ENCODE results near the gene TECTB.

DNA sequence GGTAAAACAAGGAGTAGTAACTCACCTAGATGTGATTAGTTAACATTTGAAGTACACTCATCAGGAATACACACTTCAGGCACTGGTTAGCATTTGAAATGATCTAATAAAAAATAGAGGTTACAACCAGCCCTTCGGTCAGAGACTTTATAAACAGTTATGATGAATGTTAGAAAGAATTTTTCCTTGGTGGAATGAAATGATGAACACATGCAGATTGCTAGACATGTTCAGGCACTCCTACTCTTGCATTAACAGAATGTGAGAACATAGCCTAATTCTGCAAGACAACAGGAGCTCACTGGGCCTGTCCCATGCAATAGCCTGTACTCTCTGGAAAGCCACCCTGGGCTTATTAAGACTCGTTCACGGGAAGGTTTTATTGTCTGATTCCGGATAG, 47.3 kb upstream of the TECTB start:
- no peak for TF ChIP-seq POLR2A (IDR thresholded peaks at IDR 0.05)
- TF ChIP-seq, protein P1, sequence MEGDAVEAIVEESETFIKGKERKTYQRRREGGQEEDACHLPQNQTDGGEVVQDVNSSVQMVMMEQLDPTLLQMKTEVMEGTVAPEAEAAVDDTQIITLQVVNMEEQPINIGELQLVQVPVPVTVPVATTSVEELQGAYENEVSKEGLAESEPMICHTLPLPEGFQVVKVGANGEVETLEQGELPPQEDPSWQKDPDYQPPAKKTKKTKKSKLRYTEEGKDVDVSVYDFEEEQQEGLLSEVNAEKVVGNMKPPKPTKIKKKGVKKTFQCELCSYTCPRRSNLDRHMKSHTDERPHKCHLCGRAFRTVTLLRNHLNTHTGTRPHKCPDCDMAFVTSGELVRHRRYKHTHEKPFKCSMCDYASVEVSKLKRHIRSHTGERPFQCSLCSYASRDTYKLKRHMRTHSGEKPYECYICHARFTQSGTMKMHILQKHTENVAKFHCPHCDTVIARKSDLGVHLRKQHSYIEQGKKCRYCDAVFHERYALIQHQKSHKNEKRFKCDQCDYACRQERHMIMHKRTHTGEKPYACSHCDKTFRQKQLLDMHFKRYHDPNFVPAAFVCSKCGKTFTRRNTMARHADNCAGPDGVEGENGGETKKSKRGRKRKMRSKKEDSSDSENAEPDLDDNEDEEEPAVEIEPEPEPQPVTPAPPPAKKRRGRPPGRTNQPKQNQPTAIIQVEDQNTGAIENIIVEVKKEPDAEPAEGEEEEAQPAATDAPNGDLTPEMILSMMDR (IDR thresholded peaks at IDR 0.05), result no peak
